ENCODE data around the gene ASAP2.

ASAP2 gene

DNA sequence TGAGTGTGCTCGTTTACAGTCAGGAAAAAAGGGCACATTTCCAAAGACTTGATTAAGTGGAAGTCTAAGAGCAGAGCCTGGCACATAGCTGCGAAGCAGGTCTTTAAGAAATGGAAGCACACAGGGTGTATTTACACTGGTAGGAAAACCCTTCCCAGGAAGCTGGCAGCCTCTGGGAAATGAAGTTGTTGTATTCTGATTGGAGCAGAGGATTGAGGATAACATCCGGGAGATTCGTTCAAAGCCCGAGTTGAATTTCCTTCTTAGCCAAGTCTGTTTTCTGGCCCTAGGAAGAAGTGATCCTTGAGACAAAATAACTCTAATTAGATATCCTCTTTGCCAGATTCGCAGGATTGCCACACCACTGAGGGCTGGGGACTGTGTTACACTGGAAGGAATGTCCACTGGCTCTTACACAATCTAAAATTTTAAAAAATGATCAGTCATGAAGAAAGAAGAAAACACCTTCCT, 140.8 kb downstream of the ASAP2 start:
- H3K4me2 ChIP-seq, result no peak overlapping the region
- no peak overlapping the region for H3K4me3 ChIP-seq (IDR thresholded peaks at IDR 0.05; ENCODE audit: insufficient read depth, low read depth, low read length)
- H3K27me3 ChIP-seq (ENCODE audit: insufficient read depth, low read depth), result no peaks in the 10 kb centered on the region
- H3K79me2 ChIP-seq (ENCODE audit: insufficient read depth, low read depth), result no peaks in the 10 kb centered on the region
- no peak for TF ChIP-seq CTCF (conservative IDR thresholded peaks at IDR 0.05; ENCODE audit: low read depth, low read length)
- H4K20me1 ChIP-seq (ENCODE audit: insufficient read depth), result no peaks in the 10 kb centered on the region
- no peaks in the 10 kb centered on the region for H3K4me1 ChIP-seq (ENCODE audit: low read depth, poor library complexity, severe bottlenecking)
- H3K36me3 ChIP-seq (ENCODE audit: insufficient read depth), result no peaks in the 10 kb centered on the region
- no peak overlapping the region for H3K9ac ChIP-seq
- no peak overlapping the region for H2AFZ ChIP-seq (ENCODE audit: low read depth)
- H3K27ac ChIP-seq, result no peak overlapping the region

DNA sequence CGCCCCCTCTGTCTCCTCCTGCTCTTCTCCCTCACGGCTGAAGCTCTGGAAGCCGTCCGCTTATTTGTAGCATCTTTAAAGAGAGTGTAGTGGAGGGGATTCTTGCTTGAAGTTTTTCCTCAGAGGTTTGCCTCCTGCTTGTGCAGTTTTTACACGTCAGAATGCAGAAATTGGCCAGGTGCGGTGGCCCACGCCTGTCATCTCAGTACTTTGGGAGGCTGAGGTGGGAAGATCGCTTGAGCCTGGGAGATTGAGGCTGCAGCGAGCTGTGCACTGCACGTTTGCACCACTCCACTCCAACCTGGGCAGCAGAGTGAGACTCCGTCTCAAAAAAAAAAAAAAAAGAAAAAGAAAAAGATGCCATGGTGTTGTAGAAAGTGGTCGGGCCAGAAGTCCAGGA, 147.7 kb downstream of the ASAP2 start:
- no peaks in the 10 kb centered on the region for H3K79me2 ChIP-seq (ENCODE audit: insufficient read depth, low read depth)
- H3K9ac ChIP-seq, result no peak overlapping the region
- no peak for TF ChIP-seq CTCF (conservative IDR thresholded peaks at IDR 0.05; ENCODE audit: low read depth, low read length)
- no peaks in the 10 kb centered on the region for H4K20me1 ChIP-seq (ENCODE audit: insufficient read depth)
- H3K4me2 ChIP-seq, result no peak overlapping the region
- no peaks in the 10 kb centered on the region for H3K36me3 ChIP-seq (ENCODE audit: insufficient read depth)
- no peak overlapping the region for H3K27ac ChIP-seq
- no peaks in the 10 kb centered on the region for H3K27me3 ChIP-seq (ENCODE audit: insufficient read depth, low read depth)
- no peak overlapping the region for H3K4me3 ChIP-seq (IDR thresholded peaks at IDR 0.05; ENCODE audit: insufficient read depth, low read depth, low read length)
- no peak overlapping the region for H2AFZ ChIP-seq (ENCODE audit: low read depth)
- H3K4me1 ChIP-seq (ENCODE audit: low read depth, poor library complexity, severe bottlenecking), result no peaks in the 10 kb centered on the region

GRCh38 chr2:9355270-9355669, 148.7 kb downstream of the ASAP2 start:
- Histone ChIP-seq H4K20me1 (ENCODE audit: insufficient read depth) (no peaks in the 10 kb centered on the region), H3K4me3 (IDR thresholded peaks at IDR 0.05; ENCODE audit: insufficient read depth, low read depth, low read length) (no peak overlapping the region), H3K4me1 (ENCODE audit: low read depth, poor library complexity, severe bottlenecking) (no peaks in the 10 kb centered on the region), H3K36me3 (ENCODE audit: insufficient read depth) (no peaks in the 10 kb centered on the region), H3K4me2 (no peak overlapping the region), H3K9ac (no peak overlapping the region), H3K79me2 (ENCODE audit: insufficient read depth, low read depth) (no peaks in the 10 kb centered on the region), H3K27me3 (ENCODE audit: insufficient read depth, low read depth) (no peaks in the 10 kb centered on the region), H3K27ac (no peak overlapping the region), H2AFZ (ENCODE audit: low read depth) (no peak overlapping the region)
- no peak for TF ChIP-seq CTCF (conservative IDR thresholded peaks at IDR 0.05; ENCODE audit: low read depth, low read length)

GRCh38 chr2:9355716-9356115, 149.1 kb downstream of the ASAP2 start:
- Histone ChIP-seq H3K79me2 (ENCODE audit: insufficient read depth, low read depth) (no peaks in the 10 kb centered on the region), H3K4me1 (ENCODE audit: low read depth, poor library complexity, severe bottlenecking) (no peaks in the 10 kb centered on the region), H3K27ac (no peak overlapping the region), H3K27me3 (ENCODE audit: insufficient read depth, low read depth) (no peaks in the 10 kb centered on the region), H3K36me3 (ENCODE audit: insufficient read depth) (no peaks in the 10 kb centered on the region), H3K9ac (no peak overlapping the region), H2AFZ (ENCODE audit: low read depth) (no peak overlapping the region), H3K4me2 (no peak overlapping the region), H3K4me3 (IDR thresholded peaks at IDR 0.05; ENCODE audit: insufficient read depth, low read depth, low read length) (no peak overlapping the region), H4K20me1 (ENCODE audit: insufficient read depth) (no peaks in the 10 kb centered on the region)
- TF ChIP-seq CTCF (conservative IDR thresholded peaks at IDR 0.05; ENCODE audit: low read depth, low read length), result no peak

All from KMS-11 (cell line).